ENCODE measurements around the gene DNAH7.
"Not testable (repeated sequence)": the region's sequence is repeated elsewhere in the genome, so short reads cannot be mapped to it uniquely, and the experiment has no call there.

The DNAH7 gene

DNA sequence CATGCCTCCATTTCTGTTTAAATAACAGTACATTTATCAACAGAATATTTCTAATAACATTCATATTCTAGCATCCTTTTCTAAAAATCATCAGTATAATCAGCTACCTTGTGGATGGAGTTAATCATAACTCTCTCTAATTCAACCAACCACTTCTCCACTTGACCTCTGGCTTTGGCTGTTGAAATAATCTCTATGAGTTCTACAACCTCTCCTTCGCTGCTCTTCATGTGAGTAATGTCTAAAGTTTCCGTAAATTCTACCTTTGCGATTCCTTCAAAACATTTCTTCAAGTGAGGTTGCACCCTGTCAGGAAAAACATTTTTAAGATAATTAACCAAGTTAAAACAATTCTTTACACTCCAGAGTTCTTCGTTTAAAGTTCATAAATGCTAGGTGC is 134.2 kb downstream of the DNAH7 start:
- FAIRE-seq (no peak), DNase-seq (ENCODE audit: insufficient read length, low spot score) (no peak)

DNA sequence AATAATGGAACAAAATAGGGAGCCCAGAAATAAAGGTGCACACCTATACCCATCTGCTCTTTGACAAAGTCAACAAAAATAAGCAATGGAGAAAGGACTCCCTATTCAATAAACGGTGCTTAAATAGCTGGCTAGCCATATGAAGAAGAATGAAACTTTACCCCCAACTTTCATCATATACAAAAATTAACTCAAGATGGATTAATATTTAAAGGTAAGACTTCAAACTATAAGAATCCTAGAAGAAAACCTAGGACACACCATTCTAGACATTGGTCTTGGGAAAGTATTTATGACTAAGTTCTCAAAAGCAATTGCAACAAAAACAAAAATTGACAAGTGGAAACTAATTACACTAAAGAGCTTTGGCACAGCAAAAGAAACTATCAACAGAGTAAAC is 139.1 kb downstream of the DNAH7 start:
- no peak for FAIRE-seq
- TF ChIP-seq, protein P1, sequence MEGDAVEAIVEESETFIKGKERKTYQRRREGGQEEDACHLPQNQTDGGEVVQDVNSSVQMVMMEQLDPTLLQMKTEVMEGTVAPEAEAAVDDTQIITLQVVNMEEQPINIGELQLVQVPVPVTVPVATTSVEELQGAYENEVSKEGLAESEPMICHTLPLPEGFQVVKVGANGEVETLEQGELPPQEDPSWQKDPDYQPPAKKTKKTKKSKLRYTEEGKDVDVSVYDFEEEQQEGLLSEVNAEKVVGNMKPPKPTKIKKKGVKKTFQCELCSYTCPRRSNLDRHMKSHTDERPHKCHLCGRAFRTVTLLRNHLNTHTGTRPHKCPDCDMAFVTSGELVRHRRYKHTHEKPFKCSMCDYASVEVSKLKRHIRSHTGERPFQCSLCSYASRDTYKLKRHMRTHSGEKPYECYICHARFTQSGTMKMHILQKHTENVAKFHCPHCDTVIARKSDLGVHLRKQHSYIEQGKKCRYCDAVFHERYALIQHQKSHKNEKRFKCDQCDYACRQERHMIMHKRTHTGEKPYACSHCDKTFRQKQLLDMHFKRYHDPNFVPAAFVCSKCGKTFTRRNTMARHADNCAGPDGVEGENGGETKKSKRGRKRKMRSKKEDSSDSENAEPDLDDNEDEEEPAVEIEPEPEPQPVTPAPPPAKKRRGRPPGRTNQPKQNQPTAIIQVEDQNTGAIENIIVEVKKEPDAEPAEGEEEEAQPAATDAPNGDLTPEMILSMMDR (IDR thresholded peaks at IDR 0.05; ENCODE audit: insufficient read depth, missing control alignments) = no peak
- no peak for DNase-seq (ENCODE audit: insufficient read length, low spot score)

More for the DNA sequence above, 134.2 kb downstream of the DNAH7 start:
- TF ChIP-seq, protein P1 (IDR thresholded peaks at IDR 0.05; ENCODE audit: insufficient read depth, missing control alignments) = no peak

DNA sequence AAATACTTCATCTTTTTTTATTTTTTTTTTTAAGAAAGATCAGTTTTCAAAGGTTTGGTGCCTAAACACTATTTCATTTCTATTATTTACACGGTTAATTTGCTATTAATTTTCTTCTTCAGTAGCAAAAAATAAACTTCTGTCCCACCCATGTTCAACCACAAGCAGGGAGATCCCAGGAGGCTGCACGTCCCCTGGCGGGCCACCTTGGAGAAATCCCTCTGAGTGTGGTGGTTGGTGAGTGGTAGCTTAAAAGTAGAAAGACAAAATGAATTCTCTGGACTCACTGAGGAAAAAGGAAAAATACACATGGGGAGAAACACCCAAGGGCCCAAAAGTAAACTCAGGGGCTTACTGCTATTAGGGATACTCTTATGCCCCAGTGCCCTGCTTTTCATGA is 143.5 kb downstream of the DNAH7 start:
- TF ChIP-seq, protein P1 (IDR thresholded peaks at IDR 0.05; ENCODE audit: insufficient read depth, missing control alignments) = no peak
- no peak for FAIRE-seq
- DNase-seq (ENCODE audit: insufficient read length, low spot score) = no peak

DNA sequence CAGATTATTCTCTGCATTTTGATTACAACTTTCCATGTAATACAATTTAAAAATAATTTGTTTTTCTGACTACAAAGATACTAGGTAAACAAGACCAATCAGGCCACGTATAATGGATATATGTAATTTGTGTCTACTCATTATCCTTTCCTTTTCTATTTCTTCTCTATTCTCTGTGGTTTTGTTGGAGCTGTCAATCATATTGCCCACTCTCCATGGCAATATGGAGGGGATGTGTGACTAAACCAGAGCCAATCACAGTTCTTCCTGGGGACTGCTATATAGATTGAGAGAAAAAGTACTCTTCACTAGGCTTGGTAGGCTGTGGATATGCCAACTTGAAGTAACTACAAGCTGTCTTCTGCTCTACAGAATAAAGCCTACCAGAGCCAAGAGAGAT is 144.7 kb downstream of the DNAH7 start:
- no peak for DNase-seq (ENCODE audit: insufficient read length, low spot score)
- FAIRE-seq = no peak

DNA sequence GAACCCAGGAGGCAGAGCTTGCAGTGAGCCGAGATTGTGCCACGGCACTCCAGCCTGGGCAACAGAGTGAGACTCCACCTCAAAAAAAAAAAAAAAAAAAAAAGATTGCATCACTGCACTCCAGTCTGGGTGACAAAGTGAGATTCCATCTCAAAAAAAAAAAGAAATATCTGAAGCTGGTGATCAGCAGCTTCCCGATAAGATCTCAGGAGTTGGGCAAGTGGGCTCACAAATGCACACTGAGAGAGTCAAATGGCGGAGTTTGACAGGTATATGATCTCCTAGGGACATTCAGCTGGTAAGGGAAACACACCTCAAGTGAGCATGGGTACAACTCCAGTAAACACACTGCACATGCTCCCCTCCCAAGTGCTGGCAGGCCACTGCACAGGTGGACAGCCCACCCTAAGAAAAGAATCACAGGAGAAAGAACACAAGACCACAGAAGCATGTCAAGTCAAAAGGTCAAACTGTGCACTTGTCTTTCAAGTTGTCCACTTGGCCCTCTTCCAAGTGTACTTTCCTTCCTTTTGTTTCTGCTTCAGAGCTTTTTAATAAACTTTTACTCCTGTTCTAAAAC is 151.5 kb downstream of the DNAH7 start:
- FAIRE-seq; DNase-seq (ENCODE audit: insufficient read length, low spot score): not testable (repeated sequence)

More for the DNA sequence above, 144.7 kb downstream of the DNAH7 start:
- TF ChIP-seq, protein P1 (IDR thresholded peaks at IDR 0.05; ENCODE audit: insufficient read depth, missing control alignments) = no peak

DNA sequence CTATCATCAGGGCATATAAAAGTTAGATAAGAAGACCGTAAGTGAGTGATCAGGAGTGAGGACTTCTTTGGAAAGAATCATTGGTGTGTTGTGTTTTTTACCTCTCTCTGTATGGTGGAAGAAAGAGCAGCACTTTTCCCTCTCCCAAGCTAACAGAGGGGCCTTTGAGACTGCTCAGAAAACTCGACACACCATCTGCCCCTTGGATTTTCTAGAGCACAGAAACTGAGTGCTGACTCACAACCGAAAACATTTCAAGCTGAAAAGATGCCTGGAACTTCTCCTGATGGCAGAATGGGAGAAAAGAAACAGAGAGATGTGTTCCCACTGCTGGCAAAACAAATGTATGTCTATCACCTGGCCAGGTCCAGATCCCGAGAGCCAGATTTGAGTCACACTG is 156.6 kb downstream of the DNAH7 start:
- TF ChIP-seq, protein P1 (IDR thresholded peaks at IDR 0.05; ENCODE audit: insufficient read depth, missing control alignments) = no peak
- DNase-seq (ENCODE audit: insufficient read length, low spot score) = no peak
- FAIRE-seq = no peak

DNA sequence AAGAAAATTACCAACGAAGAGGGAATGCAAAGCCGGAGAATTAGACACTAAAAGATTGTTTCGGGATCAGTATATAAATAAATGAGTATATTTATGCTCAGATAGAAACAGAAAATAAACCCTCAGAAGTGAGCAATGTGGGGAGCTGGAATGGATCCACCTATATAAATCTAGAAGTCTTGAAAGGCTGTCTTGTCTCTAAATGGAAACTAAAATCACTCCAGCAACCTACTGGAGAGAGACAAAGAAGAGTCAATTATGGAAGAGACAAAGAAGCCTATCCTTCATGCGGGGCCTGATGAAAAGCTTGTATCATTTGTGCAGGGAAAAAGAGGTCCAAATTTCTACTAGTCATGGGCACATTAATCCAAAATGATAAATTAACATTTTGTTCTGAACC is 158.1 kb downstream of the DNAH7 start:
- DNase-seq (ENCODE audit: insufficient read length, low spot score) (no peak), FAIRE-seq (no peak)
- TF ChIP-seq, protein P1 (IDR thresholded peaks at IDR 0.05; ENCODE audit: insufficient read depth, missing control alignments) = no peak

DNA sequence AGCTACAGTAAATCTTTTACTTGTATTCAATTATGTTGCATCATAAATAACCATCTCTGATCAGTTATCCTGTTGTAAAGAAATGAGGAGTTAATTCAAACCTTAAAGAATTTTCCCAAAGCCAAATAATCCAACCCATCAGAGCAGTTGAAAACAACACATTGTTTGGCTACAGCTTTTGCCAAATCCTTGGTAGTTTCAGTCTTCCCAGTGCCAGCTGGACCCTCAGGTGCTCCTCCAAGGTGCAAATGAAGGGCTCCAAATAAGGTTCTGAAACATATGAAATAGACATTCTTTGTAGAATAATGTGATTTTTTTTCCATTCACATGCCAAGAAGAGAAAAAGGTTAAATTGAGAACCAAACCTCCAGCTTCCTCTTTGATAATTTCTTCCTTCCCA is 158.7 kb downstream of the DNAH7 start:
- FAIRE-seq (no peak), DNase-seq (ENCODE audit: insufficient read length, low spot score) (no peak)
- TF ChIP-seq, protein P1 (IDR thresholded peaks at IDR 0.05; ENCODE audit: insufficient read depth, missing control alignments) = no peak
